GM19463 (cell line): ENCODE data around the gene JAKMIP2.

Source experiments
- ATAC-seq: cut with Tn5 transposase; IDR thresholded peaks from one replicate; pipeline ENCODE4 v1.9.1; 2021; ENCODE audit warnings: mild to moderate bottlenecking, moderate library complexity; ENCODE audit not compliant: unreplicated experiment

JAKMIP2 gene

DNA sequence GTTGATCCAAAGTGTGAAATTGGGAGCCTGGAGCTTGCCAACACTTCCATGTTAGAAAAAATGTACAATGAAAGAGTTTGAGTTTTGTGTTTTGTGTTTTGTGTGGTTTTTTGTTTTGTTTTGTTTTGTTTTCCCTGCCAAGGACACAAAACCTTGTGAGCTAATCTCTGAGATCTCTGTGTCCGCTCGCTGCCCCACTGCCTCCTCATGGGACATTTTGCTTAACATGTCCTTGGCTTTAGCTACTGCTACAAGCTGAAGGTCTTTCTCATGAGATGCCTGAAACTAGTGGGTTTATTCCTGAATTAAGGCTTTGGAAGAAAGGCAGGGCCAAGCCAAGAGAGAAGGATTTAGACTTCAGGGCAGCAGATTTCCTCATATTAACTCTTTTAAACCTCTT is 7.3 kb upstream of the JAKMIP2 start:
- ATAC-seq, result no peak

DNA sequence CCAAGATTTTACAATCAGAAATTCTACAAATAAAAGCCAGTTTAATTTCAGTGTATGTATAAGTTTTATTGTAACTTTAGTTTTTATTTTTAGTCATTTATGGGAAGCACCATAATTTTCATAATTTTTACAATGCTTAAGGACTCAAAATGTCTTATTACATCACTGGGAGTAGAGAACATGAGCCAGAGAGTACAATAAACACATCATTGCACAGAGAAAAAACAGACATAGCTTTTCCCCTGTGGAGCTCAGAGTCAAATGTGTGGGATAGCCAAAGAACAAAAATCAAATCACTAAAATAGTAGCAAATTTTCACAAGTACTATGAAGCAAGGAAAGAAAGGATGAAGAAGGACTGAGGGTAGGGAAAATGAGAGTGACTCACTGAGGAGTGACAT is 5.5 kb upstream of the JAKMIP2 start:
- ATAC-seq, result no peak

DNA sequence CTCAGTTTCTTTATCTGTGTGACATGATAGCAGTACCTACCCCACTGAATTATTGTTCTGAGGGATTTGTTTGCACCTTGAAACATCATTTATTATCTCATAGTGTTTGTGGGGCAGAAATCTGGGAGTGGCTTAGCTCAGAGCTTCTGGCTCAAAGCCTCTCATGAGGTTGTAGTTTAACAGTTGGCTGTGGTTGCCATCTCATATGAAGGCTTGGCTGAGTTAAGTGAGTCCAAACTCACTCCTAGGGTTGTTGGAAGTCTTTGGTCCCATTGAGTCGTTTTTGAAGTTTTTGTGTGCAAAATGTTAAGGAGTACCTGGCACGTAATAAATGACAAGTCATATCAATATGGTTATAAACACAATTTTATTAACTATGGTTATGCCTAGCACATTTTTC is 3.6 kb upstream of the JAKMIP2 start:
- ATAC-seq, result no peak

DNA sequence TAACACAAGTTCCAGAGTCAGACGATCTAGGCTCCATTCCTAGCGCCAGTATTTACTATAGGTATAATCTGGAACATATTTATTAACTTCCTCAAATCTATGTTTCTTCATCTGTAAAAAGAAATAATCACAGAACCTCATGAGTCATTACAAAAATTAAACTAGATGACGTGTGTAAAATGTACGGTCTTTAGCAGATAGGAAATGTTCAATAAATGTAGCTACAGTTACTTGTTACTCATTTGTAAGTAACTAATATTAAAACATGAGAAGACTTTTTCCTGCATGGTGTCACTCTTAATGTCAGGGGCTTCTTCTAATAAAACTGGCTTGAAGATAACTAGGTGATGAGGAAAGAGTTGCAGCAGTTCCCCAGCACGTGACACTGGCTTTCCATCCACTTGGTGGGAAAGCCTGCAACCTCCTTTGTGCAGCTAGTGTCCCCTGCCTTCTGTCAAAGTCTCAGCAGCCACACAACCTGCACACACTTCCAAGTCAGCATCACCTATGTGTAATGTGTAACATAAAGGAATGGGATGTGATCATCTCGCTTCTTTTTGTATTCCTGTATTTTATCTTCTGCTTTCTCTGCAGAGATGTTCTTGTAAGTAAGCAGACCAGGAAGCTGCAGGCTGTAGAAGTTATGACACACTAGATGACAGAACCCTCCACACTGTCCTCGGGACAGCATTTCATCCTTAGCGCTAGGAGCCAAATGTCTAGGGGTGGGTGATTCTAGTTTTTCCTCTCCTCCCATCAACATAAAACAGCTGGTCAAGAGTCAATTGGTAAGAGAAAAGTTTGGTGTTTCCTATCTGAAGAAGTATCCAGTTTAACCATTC is 1.8 kb upstream of the JAKMIP2 start:
- no peak for ATAC-seq

DNA sequence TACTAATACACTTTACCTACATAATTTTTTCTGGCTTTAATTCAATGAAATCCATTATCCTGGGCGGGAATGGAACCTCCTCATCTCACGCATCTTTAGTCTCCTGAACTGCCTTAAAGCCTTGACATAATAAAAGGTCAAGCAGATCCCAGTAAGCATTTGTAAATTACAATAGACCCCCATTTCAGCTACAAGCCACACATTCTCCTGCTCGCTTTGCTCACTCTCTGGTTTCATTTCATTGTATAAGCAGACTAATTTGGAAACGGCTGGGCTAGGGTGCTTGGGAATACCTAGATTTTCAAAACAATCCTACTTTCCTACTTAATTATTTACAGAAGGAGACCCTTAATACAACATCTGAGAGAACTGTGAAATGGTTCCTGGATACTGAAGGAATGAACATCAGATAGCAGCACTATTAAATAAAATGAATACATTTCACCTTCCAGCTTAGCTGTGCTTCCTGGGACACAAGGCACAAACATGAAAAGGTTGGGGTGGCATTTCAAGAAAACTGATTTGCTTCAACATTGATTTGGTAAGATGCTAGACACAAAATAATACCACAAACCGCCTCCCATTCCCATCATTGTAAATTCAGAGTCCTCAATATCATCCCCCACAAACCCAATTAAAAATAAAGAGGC is 1.5 kb downstream of the JAKMIP2 start:
- ATAC-seq, result no peak

DNA sequence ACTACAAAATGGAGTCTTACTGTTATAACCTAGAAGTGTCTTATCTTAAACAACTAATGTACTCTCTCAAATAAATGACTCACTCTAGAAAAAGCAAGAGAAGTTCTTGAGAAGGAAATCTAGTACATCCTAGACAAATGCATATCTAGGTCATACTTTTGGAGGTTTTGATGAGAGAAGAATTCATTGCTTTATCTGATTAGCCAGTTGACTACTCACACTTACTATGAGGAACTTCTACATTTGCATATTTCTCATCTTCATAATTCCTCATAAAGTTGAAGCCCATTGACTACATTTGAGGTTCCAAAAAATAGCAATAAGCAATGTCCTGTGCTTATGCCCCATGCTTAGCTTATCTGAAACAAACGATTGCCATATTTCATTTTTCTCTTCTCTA is 2.8 kb downstream of the JAKMIP2 start:
- ATAC-seq, result no peak

DNA sequence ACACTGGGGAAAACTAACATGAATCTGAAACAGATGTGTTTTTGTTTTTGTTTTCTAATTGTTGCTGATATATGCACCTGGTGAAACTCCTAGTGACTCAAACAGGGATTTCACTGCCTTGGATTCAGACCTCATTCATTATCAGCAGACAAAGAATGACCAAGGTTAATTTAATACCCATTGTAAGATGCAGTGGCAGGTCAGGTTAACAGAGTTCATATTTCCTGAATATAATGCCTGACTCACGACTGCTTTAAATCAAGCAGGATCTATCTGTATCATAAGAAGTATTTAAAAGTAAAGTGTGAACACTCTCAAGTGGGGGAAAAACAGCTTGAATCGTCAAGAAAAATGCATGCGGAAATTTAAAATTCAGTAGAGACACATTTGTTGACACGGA is 5.5 kb downstream of the JAKMIP2 start:
- ATAC-seq, result no peak

DNA sequence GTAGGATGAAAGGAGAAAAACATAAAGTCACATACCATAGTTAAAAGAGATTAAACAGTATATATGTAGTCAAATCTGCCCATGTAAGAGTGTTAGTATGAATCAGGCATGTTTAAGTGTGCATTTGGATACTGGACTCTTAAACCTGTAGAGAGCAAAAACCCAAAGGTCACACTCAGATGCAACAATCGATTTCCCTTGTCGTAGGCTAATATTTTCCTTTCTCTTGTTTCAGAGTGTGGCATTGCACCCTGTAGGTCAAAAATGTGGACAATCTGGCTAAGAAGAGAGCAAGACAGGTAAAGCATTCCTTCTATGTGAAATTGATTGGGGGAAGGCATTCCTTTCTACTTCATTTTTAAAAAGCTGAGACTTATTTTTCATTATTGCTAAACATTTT is 8.9 kb downstream of the JAKMIP2 start:
- ATAC-seq, result no peak

DNA sequence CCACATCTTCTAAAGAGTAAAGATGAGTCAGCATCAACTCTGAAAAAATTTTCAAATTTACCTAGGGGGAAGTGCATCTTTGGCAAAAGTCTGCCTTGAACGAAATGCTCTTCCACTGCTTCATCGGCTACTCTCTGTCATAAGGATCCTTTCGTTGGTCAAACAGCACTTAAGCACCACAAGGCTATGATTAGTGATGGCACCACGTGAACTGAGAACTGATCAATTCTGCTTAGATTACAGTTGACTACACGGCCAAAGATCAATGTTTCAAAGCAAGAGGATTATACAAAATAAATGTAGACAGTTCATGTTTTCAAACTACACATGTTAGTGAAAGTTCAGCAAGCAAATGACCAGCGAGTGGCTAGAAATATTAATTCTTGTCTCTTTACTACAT is 9.4 kb downstream of the JAKMIP2 start:
- ATAC-seq, result no peak

DNA sequence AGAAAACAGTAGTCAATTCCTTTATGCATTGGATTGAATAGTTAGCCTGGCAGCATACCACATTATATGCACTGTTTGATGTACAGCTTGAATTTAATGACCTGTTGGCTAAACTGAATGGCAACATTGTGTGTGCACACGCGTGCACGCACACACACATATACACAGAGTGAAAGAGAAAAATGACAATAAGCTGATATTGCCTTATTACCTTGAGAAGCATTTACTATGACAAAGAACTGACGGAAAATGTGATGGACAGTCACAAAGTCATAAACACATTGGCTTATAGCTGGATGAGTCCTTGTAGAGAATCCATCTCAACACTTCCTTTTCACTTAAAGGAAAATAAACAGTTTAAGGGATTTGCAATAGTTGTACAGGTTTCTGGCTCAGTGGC is 15.5 kb downstream of the JAKMIP2 start:
- ATAC-seq, result no peak

DNA sequence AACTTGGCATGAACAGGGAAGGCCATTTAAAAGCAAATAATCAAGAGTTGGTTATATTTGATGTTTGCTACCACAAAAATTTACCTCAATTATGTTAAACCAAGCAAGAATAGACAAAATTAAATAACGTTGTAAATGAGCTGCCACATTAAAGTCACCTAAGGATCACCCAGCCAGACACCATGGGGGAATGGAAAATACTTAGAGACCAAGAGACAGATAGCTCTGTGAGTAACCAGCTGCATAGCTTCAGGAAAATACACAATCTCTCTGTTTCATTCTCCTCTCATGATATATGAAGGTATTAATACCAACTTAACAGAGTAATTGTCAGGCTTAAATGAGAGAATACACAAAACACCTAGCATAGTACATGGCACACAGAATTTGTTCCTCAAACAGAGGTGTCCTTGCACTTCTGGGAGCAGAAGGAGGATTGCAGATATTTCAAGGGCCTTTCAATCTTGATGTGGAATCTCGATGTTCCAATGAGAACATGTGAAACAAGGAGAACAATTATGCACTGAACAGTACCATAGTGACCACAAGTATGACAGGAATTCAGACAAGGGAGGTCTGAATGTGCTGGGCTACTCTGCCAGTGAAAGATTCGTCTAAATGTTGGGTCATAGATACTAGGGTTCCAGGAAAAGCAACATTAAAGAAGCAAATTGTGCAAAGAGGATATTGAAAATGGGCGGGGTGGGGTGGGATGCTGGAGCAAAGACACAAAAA is 18.6 kb downstream of the JAKMIP2 start:
- no peak for ATAC-seq

DNA sequence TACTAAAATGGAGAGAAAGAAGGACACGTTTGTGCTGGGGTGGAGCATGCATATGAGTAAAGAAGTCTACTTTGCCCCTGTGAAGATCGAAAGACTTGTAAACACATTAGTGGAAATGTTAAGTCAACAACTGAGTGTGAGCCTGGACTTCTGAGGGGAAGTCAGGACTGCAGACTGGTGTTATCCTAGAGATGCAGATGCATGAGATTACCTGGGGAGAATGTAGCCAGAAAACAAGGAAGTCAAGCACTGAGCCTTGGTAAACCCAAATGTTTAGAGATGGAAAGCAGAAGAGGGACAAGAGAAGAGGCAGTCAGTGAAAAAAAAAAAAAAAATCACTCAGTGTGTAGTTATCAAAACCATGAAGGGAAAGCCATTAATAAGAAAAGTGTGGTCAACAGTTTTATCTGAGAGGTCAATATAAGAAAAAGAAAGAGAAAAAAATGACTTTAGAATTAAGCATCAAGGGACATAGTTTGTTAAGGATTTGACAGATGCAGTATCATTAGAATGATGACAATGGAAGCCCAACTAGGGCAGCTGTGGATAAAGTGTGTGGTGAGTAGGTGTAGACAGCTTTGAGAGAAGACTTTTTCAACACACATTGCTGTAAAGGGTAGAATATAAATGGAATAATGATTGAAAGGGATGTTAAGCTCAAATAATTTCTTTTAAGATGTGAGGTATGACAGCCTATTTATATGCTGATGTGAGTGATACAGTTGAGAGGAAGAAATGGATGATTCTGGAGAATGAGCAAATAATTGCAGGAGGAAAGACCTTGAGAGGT is 22.2 kb downstream of the JAKMIP2 start:
- ATAC-seq, result no peak

DNA sequence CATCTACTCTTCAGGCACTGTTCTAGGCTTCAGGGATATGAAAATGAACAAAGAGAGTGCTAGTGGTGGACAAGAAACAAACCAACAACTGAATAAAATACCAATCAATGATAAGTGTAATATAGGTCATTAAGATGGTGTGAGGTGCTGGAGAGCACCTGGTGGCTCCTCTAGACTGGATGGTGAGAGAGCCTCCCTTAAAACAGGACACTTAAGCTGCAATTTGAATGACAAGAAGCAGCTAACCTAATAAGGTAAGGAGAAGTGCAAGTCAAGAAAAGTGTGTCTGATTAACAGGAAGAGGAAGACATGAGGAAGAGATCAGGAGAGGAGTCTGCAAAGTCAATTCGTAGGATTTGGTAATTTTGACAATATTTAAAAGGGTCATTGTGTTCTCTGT is 23.1 kb downstream of the JAKMIP2 start:
- ATAC-seq, result no peak

DNA sequence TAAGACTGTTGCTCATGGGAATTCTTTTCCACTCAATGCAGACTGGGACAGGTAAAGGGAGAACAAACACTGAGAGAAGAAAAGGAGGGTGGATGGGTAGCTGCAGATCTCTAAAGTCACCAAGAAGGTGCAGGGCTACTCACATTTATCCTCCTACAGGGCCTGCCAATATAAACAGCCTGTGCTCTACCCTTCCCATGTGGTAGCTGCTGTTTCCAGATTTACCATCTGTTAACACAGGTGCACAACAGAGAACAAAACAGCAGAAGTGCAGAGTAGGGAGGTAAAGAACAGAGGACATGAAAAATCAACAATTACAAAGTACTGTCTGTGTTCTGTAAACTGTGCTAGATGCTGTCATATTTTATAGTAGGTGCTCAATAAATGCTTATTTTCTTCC is 26.0 kb downstream of the JAKMIP2 start:
- ATAC-seq, result no peak

DNA sequence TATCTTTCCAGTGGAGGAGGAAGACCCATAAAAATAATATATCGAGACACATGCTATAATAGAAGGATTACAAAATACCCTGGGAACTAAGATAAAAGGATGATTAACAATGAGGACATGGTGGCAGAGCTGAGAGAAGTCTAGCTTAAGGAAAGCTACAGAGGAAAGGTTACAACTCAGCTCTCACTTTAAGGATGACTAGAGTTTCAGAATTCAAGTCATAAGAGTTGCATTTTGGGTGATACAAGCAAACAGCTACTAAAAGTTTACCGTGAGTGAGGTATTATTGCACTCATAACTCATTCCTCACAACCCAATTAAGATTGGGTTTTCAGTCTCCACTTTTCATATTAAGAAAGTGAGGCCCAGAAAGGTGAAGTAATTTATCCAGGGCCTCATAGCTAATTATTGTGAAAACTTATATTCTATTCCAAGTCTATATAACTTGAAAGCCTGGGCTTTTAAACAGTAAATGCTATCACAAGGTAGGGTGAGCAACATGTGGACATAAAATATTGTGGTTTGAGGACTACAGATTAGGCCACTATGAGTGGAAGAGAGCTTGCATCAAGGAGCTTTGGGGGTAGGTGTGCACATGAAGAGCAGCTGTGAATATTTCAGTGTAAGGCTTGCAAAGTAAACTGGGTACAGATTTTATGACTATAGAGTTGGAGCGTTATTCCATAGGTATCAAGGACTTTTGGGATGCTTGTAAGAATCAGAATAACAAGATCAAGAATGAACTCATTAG is 28.0 kb downstream of the JAKMIP2 start:
- ATAC-seq, result no peak

DNA sequence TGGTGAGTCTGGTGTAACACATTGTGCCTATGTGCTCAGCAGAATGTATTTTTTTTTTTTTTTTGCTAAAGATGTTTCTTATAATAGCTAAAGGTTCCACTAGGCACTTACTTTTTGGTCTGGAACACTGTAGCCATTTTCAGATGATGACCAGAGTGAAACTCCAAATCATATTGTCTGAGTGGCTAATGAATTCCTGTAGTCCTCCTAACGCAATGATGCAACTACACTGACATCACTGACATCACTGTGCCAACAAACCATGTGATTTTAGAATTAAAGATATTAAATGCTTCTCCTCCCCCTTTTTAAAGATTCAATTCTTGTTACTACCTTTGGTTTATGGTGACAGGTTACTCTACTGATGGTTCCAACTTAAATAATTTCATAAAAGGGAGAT is 28.8 kb downstream of the JAKMIP2 start:
- no peak for ATAC-seq

DNA sequence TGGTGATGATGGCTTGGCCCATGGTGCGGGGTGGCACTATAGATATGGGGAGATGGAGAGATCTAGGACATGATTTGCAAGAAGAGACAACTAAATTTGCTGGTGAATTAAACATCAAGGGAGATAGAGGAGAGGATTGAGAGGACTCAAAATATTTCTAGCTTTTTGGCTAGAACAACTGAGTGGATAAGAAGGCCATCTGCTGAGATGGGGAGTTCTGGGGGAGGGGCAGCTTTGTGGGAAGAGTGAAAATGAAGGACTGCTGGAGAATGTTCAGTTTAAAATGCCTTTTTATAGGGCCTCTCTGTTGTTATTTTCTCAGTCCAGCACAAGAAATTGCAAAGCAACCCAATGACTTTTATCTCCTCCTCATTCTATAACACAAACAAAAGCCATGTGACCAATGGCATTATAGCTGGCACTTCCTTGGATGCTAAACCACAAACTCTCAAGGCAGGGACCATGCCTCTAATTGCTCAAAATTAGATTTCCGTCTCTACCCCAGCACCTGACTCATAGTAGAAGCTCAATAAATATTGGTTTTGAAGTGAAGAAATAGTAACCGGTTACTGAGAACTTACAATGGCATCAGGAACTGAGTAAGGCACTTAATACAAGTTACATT is 29.8 kb downstream of the JAKMIP2 start:
- ATAC-seq, result no peak

DNA sequence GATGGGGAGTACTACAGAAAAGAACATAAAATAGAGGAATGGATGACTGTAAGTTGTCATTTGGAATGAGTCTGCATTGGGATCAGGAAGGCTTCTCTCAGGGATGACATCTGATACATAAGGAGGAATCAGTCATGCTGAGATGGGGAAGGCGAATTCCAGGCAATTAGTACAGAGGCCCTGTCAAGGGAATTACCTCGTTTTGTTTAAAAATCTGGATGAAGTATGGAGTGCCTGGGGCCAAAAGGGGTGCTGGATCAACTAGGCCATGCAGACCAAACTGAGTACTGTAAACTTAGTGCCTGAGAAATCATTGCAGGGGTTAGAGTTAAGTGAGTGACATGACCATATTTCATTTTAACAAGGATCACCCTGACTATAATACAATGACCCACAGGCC is 30.5 kb downstream of the JAKMIP2 start:
- ATAC-seq, result no peak

DNA sequence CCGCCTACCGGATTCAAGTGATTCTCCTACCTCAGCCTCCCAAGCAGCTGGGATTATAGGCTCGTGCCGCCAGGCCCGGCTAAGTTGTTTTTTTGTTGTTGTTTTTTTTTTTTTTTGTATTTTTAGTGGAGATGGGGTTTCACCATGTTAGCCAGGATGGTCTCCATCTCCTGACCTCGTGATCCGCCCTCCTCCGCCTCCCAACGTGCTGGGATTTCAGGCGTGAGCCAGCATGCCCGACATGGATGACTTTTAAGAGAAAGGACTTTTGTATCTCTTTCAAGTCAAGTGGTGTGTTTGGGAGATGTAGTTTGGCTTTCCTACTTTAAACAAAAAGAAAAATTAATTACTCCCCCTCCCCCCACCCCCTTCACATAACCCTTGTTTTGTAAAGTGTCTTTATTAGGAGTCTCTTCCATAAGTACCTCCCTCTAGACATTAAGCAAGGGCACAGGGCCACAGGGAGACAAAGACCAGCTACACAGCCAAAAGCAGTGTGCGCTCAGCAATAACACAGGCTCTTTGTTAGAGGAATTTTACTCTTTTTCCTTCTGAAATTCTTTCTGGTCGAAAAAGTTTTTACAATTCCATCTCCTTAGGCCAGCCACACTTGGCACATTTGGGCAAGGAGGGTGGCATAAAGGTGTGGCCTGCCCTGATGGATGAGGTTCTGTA is 31.2 kb downstream of the JAKMIP2 start:
- no peak for ATAC-seq
